ENCODE results near the gene NAALADL2.

Gene NAALADL2

DNA sequence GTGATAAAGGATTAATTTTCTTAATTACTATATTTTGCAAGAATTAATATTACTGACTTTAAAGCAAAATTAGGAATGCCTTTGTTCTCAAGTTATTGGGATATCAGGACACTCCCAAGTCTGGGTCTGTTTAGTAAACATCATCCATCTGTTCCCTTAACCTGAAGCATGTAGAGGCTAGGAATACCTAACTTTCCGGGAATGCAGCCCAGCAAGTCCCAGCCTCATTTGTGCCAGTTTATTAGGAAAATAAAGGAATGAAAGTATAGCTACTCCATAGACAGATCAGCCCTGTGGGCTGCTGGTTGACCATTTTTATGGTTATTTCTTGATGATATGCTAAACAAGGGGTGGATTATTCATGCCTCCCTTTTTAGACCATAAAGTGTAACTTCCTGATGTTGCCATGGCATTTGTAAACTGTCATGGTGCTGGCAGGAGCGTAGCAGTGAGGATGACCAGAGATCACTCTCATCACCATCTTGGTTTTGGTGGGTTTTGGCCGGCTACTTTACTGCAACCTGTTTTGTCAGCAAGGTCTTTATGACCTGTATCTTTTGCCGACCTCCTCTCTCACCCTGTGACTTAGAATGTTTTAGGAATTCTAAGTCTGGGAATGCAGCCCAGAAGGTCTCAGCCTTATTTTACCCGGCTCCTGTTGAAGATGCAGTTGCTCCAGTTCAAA is 540.2 kb downstream of the NAALADL2 start:
- Histone ChIP-seq H2AFZ (ENCODE audit: low read depth) (no peak overlapping the region), H3K4me3 (IDR thresholded peaks at IDR 0.05; ENCODE audit: insufficient read depth, low read depth, low read length) (no peak overlapping the region), H3K27ac (no peak overlapping the region), H3K4me2 (no peak overlapping the region), H4K20me1 (ENCODE audit: insufficient read depth) (no peaks in the 10 kb centered on the region), H3K9ac (no peak overlapping the region), H3K36me3 (ENCODE audit: insufficient read depth) (no peaks in the 10 kb centered on the region), H3K27me3 (ENCODE audit: insufficient read depth, low read depth) (no peaks in the 10 kb centered on the region), H3K4me1 (ENCODE audit: low read depth, poor library complexity, severe bottlenecking) (no peaks in the 10 kb centered on the region), H3K79me2 (ENCODE audit: insufficient read depth, low read depth) (no peaks in the 10 kb centered on the region)
- TF ChIP-seq, protein P1, sequence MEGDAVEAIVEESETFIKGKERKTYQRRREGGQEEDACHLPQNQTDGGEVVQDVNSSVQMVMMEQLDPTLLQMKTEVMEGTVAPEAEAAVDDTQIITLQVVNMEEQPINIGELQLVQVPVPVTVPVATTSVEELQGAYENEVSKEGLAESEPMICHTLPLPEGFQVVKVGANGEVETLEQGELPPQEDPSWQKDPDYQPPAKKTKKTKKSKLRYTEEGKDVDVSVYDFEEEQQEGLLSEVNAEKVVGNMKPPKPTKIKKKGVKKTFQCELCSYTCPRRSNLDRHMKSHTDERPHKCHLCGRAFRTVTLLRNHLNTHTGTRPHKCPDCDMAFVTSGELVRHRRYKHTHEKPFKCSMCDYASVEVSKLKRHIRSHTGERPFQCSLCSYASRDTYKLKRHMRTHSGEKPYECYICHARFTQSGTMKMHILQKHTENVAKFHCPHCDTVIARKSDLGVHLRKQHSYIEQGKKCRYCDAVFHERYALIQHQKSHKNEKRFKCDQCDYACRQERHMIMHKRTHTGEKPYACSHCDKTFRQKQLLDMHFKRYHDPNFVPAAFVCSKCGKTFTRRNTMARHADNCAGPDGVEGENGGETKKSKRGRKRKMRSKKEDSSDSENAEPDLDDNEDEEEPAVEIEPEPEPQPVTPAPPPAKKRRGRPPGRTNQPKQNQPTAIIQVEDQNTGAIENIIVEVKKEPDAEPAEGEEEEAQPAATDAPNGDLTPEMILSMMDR (conservative IDR thresholded peaks at IDR 0.05; ENCODE audit: low read depth, low read length) = no peak

DNA sequence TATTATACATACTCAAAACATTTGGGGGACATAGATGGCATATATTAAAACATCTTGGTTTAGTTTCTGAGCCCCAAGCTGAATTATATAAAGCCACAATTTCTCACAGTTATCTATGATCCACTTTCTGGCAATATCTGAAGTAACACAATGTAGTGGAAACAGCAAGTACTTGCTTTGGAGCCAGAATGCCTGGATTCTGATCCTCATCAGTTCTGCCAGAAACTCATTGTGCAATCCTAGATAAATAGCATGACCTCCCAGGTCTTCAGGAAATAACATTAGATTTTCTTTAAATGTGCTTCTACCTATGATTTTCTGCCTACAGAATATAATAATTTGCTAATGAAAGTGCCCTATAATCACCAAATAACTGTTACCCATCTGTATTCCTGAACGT is 544.9 kb downstream of the NAALADL2 start:
- Histone ChIP-seq H3K79me2 (ENCODE audit: insufficient read depth, low read depth) (no peaks in the 10 kb centered on the region), H3K36me3 (ENCODE audit: insufficient read depth) (no peaks in the 10 kb centered on the region), H3K4me1 (ENCODE audit: low read depth, poor library complexity, severe bottlenecking) (no peaks in the 10 kb centered on the region), H3K27me3 (ENCODE audit: insufficient read depth, low read depth) (no peaks in the 10 kb centered on the region), H4K20me1 (ENCODE audit: insufficient read depth) (no peaks in the 10 kb centered on the region), H3K27ac (no peak overlapping the region), H3K9ac (no peak overlapping the region), H3K4me3 (IDR thresholded peaks at IDR 0.05; ENCODE audit: insufficient read depth, low read depth, low read length) (no peak overlapping the region), H3K4me2 (no peak overlapping the region), H2AFZ (ENCODE audit: low read depth) (no peak overlapping the region)
- TF ChIP-seq, protein P1 (conservative IDR thresholded peaks at IDR 0.05; ENCODE audit: low read depth, low read length) = no peak

DNA sequence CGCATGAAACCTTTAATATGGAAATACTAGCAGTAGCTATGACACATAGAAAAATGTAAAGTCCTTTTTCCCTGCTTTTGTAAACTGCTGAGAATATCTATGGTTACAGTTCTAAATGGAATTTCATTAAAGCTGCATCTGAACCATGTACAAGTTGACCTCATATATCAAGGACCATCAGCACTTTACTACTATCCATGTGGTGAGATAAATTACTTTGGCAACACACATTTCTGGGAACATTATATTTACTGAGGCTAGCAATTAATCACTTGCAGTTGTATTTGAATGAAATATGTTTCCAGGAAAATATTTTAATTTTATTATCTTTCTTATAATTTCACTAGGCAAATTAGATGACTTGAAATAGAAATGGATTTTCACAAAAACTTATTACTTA is 545.5 kb downstream of the NAALADL2 start:
- TF ChIP-seq, protein P1 (conservative IDR thresholded peaks at IDR 0.05; ENCODE audit: low read depth, low read length) = no peak

DNA sequence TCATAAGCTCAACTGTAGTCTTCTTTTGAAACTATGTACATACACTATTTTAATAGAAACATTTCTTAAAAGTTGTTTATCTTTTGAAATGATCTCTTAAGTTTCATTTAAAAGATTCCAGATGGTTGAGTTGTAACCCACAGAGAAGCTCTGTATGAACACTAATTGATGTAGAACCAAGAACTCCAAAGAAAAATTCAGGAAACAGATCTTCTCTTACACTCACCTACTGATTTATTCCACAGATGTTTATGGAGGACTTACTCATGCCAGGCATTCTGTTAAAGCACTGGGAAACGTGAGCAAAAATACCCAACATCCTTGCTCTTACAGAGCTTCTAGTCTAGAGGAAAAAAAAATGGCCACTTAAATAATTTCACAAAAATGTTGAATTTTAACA is 551.1 kb downstream of the NAALADL2 start:
- Histone ChIP-seq H3K4me2 (no peak overlapping the region), H3K79me2 (ENCODE audit: insufficient read depth, low read depth) (no peaks in the 10 kb centered on the region), H4K20me1 (ENCODE audit: insufficient read depth) (no peaks in the 10 kb centered on the region), H3K27me3 (ENCODE audit: insufficient read depth, low read depth) (no peaks in the 10 kb centered on the region), H3K4me3 (IDR thresholded peaks at IDR 0.05; ENCODE audit: insufficient read depth, low read depth, low read length) (no peak overlapping the region), H2AFZ (ENCODE audit: low read depth) (no peak overlapping the region), H3K9ac (no peak overlapping the region), H3K27ac (no peak overlapping the region), H3K36me3 (ENCODE audit: insufficient read depth) (no peaks in the 10 kb centered on the region), H3K4me1 (ENCODE audit: low read depth, poor library complexity, severe bottlenecking) (no peaks in the 10 kb centered on the region)
- TF ChIP-seq, protein P1 (conservative IDR thresholded peaks at IDR 0.05; ENCODE audit: low read depth, low read length) = no peak

More for the DNA sequence above, 545.5 kb downstream of the NAALADL2 start:
- no peaks in the 10 kb centered on the region for H3K4me1 ChIP-seq (ENCODE audit: low read depth, poor library complexity, severe bottlenecking)
- H3K27ac ChIP-seq = no peak overlapping the region
- no peaks in the 10 kb centered on the region for H3K36me3 ChIP-seq (ENCODE audit: insufficient read depth)
- H4K20me1 ChIP-seq (ENCODE audit: insufficient read depth) = no peaks in the 10 kb centered on the region
- no peak overlapping the region for H3K4me3 ChIP-seq (IDR thresholded peaks at IDR 0.05; ENCODE audit: insufficient read depth, low read depth, low read length)
- H2AFZ ChIP-seq (ENCODE audit: low read depth) = no peak overlapping the region
- no peak overlapping the region for H3K9ac ChIP-seq
- no peak overlapping the region for H3K4me2 ChIP-seq
- H3K79me2 ChIP-seq (ENCODE audit: insufficient read depth, low read depth) = no peaks in the 10 kb centered on the region
- no peaks in the 10 kb centered on the region for H3K27me3 ChIP-seq (ENCODE audit: insufficient read depth, low read depth)
